ENCODE measurements around the gene DCHS2. TPM values are rescaled to one million over a fixed set of nuclear protein-coding genes. Genes with fewer than 3 reads are reported as not detected.

The DCHS2 gene
- polyA plus RNA-seq, 3 donors: not detected

DNA sequence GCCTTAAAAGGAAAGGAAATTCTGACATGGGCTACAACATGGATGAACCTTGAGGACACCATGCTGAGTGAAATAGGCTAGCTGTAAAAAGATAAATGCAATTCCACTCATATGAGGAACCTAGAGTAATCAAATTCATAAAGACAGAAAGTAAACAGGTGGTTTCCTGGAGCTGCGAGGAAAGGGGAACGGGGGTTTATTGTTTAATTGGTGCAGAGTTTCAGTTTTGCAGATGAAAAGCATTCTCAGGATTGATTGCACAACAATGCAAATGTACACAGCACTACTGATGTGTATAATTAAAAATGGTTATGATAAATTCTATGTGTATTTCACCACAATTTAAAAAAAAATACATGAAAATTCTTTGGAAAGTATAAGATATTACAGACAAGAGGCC, 34.6 kb upstream of the DCHS2 start:
- WGBS (ENCODE audit: insufficient coverage): no CpG with 5 or more reads among the region's 2 CpGs
- H3K4me1 ChIP-seq (ENCODE audit: control insufficient read depth in 1 of 2, insufficient read depth in 2 of 2, low read length in 2 of 2): peaks cover 0 to 5% of the 10 kb centered on the region in 2 donors
- peaks cover 19% of the 10 kb centered on the region for H3K4me1 Mint-ChIP-seq
- no peak overlapping the region for H3K27ac ChIP-seq (ENCODE audit: low read depth in 1 of 2, low read length in 2 of 2)
- H3K9ac ChIP-seq (ENCODE audit: insufficient read depth, low read length, poor library complexity, severe bottlenecking): no peak overlapping the region
- intact Hi-C loops (cut with micrococcal nuclease): no loop called here
- no peak overlapping the region for H3K27ac Mint-ChIP-seq
- no peaks in the 10 kb centered on the region for H3K9me3 ChIP-seq (replicated peaks in 1 of 2; ENCODE audit: control insufficient read depth in 1 of 2, insufficient read depth in 1 of 2, low read length in 2 of 2)
- peaks cover 0 to 6% (median 0%) of the 10 kb centered on the region in 3 donors for H3K27me3 Mint-ChIP-seq (ENCODE audit: low read depth in 3 of 3)
- H3K36me3 ChIP-seq (replicated peaks in 1 of 2; ENCODE audit: control insufficient read depth in 1 of 2, insufficient read depth in 2 of 2, low read length in 2 of 2): no peaks in the 10 kb centered on the region
- no peak overlapping the region for H3K4me3 Mint-ChIP-seq
- TF ChIP-seq, protein P1, sequence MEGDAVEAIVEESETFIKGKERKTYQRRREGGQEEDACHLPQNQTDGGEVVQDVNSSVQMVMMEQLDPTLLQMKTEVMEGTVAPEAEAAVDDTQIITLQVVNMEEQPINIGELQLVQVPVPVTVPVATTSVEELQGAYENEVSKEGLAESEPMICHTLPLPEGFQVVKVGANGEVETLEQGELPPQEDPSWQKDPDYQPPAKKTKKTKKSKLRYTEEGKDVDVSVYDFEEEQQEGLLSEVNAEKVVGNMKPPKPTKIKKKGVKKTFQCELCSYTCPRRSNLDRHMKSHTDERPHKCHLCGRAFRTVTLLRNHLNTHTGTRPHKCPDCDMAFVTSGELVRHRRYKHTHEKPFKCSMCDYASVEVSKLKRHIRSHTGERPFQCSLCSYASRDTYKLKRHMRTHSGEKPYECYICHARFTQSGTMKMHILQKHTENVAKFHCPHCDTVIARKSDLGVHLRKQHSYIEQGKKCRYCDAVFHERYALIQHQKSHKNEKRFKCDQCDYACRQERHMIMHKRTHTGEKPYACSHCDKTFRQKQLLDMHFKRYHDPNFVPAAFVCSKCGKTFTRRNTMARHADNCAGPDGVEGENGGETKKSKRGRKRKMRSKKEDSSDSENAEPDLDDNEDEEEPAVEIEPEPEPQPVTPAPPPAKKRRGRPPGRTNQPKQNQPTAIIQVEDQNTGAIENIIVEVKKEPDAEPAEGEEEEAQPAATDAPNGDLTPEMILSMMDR (IDR thresholded peaks at IDR 0.05): no peak
- no peaks in the 10 kb centered on the region for H3K36me3 Mint-ChIP-seq
- no peaks in the 10 kb centered on the region for H3K27me3 ChIP-seq (ENCODE audit: control insufficient read depth in 2 of 2, insufficient read depth in 2 of 2, low read length in 2 of 2)
- no peaks in the 10 kb centered on the region for H4K20me1 ChIP-seq (ENCODE audit: insufficient read depth, low read length)
- H3K9me3 Mint-ChIP-seq: peaks cover 0 to 7% (median 0%) of the 10 kb centered on the region in 7 donors
- DNase-seq: no peak
- no peak overlapping the region for H3K4me2 ChIP-seq (replicated peaks; ENCODE audit: extremely low read depth, low read length, poor library complexity, severe bottlenecking)
- no peak overlapping the region for H2AFZ ChIP-seq (ENCODE audit: insufficient read depth, low read depth, low read length, poor library complexity, severe bottlenecking)
- no peak overlapping the region for H3K4me3 ChIP-seq (replicated peaks in 1 of 3; ENCODE audit: low read depth in 2 of 3, low read length in 3 of 3)
- no peaks in the 10 kb centered on the region for H3K79me2 ChIP-seq (ENCODE audit: insufficient read depth, low read length)

DNA sequence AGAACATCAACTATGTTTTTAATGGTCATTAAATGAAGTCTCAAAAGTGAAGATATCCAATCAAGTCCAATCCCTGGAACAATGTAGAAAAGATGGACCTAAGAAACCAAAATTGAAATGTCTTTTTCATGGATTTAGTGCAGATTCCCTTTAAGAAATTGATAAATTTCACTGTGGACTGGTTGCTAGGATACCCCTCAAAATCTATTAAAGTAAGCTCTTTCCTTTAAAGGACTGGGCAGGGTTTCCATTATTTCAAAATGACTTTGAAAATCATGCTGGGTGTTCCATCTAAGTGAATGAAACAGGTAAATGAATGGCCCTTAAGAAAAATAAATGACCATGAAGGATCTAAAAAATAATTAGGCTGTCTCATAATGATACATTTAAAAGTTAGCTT, 30.0 kb upstream of the DCHS2 start:
- Mint-ChIP-seq H3K9me3 (peaks cover 0 to 7% (median 0%) of the 10 kb centered on the region in 7 donors), H3K27me3 (ENCODE audit: low read depth in 3 of 3) (peaks cover 5 to 18% (median 5%) of the 10 kb centered on the region in 3 donors), H3K4me1 (peaks cover 14% of the 10 kb centered on the region), H3K36me3 (no peaks in the 10 kb centered on the region), H3K4me3 (no peak overlapping the region), H3K27ac (no peak overlapping the region)
- Histone ChIP-seq H3K4me3 (replicated peaks in 1 of 3; ENCODE audit: low read depth in 2 of 3, low read length in 3 of 3) (no peak overlapping the region), H3K9ac (ENCODE audit: insufficient read depth, low read length, poor library complexity, severe bottlenecking) (no peak overlapping the region), H3K9me3 (replicated peaks in 1 of 2; ENCODE audit: control insufficient read depth in 1 of 2, insufficient read depth in 1 of 2, low read length in 2 of 2) (no peaks in the 10 kb centered on the region), H3K4me2 (replicated peaks; ENCODE audit: extremely low read depth, low read length, poor library complexity, severe bottlenecking) (no peak overlapping the region), H3K4me1 (ENCODE audit: control insufficient read depth in 1 of 2, insufficient read depth in 2 of 2, low read length in 2 of 2) (peaks cover 0 to 5% of the 10 kb centered on the region in 2 donors), H3K79me2 (ENCODE audit: insufficient read depth, low read length) (no peaks in the 10 kb centered on the region), H3K36me3 (replicated peaks in 1 of 2; ENCODE audit: control insufficient read depth in 1 of 2, insufficient read depth in 2 of 2, low read length in 2 of 2) (no peaks in the 10 kb centered on the region), H4K20me1 (ENCODE audit: insufficient read depth, low read length) (no peaks in the 10 kb centered on the region), H3K27me3 (ENCODE audit: control insufficient read depth in 2 of 2, insufficient read depth in 2 of 2, low read length in 2 of 2) (no peaks in the 10 kb centered on the region), H2AFZ (ENCODE audit: insufficient read depth, low read depth, low read length, poor library complexity, severe bottlenecking) (no peak overlapping the region), H3K27ac (ENCODE audit: low read depth in 1 of 2, low read length in 2 of 2) (no peak overlapping the region)
- intact Hi-C loops (cut with micrococcal nuclease): no loop called here
- no peak for DNase-seq
- TF ChIP-seq, protein P1 (IDR thresholded peaks at IDR 0.05): no peak

All from CD14-positive monocyte (primary cell).